ENCODE measurements around the gene SDC3. TPM values are rescaled to one million over a fixed set of nuclear protein-coding genes. Genes with fewer than 3 reads are reported as not detected.

Gene SDC3
- total RNA-seq, 5 donors from 2014 or later (not counting 1 experiment from before 2014, with no cell fraction given), result 0.07 to 1.1 (median 0.47) TPM

- Mint-ChIP-seq H3K4me3 (no peak overlapping the region), H3K9me3 (no peaks in the 10 kb centered on the region), H3K27me3 (peaks cover 26 to 46% of the 10 kb centered on the region in 2 donors), H3K4me1 (no peaks in the 10 kb centered on the region), H3K36me3 (no peaks in the 10 kb centered on the region), H3K27ac (no peak overlapping the region)
- CTCF ChIA-PET, result no interaction called here
- H3K4me1 ChIP-seq (ENCODE audit: control insufficient read depth in 1 of 2, extremely low read depth in 1 of 2, insufficient read depth in 2 of 2, low read length in 2 of 2), result no peaks in the 10 kb centered on the region
- H3K27me3 ChIP-seq (replicated peaks in 1 of 2; ENCODE audit: control insufficient read depth in 2 of 2, extremely low read depth in 1 of 2, insufficient read depth in 2 of 2, low read length in 1 of 2), result peaks cover 2 to 70% of the 10 kb centered on the region in 2 experiments
- H3K4me3 ChIP-seq (ENCODE audit: control insufficient read depth in 1 of 2, extremely low read depth in 1 of 2, low read length in 1 of 2), result no peak overlapping the region
- no peak overlapping the region for H3K27ac ChIP-seq (ENCODE audit: low read length)
- DNase-seq, result no peak
- no peak for ATAC-seq (replicated peaks in 1 of 4)
- H3K9me3 ChIP-seq, result no peaks in the 10 kb centered on the region
- no peaks in the 10 kb centered on the region for H3K36me3 ChIP-seq (ENCODE audit: control insufficient read depth in 2 of 2, extremely low read depth in 1 of 2, insufficient read depth in 1 of 2, low read length in 1 of 2)
- POLR2A ChIA-PET, result no interaction called here
- 65% methylated on average over 6 of the region's 6 CpGs for WGBS (ENCODE audit: insufficient coverage)
Observed at GRCh38 chr1:30875197-30875596, 33.4 kb downstream of the SDC3 start.

- Histone ChIP-seq H3K36me3 (ENCODE audit: control insufficient read depth in 2 of 2, extremely low read depth in 1 of 2, insufficient read depth in 1 of 2, low read length in 1 of 2) (no peaks in the 10 kb centered on the region), H3K4me3 (ENCODE audit: control insufficient read depth in 1 of 2, extremely low read depth in 1 of 2, low read length in 1 of 2) (no peak overlapping the region), H3K27me3 (replicated peaks in 1 of 2; ENCODE audit: control insufficient read depth in 2 of 2, extremely low read depth in 1 of 2, insufficient read depth in 2 of 2, low read length in 1 of 2) (peaks cover 2 to 68% of the 10 kb centered on the region in 2 experiments), H3K9me3 (no peaks in the 10 kb centered on the region), H3K27ac (ENCODE audit: low read length) (no peak overlapping the region), H3K4me1 (ENCODE audit: control insufficient read depth in 1 of 2, extremely low read depth in 1 of 2, insufficient read depth in 2 of 2, low read length in 2 of 2) (peaks cover 0 to 2% of the 10 kb centered on the region in 2 experiments)
- DNase-seq (no peak), ATAC-seq (replicated peaks in 1 of 4) (no peak)
- H3K27ac Mint-ChIP-seq, result no peak overlapping the region
- ChIA-PET POLR2A (no interaction called here), CTCF (no interaction called here)
- peaks cover 20 to 38% of the 10 kb centered on the region in 2 donors for H3K27me3 Mint-ChIP-seq
- WGBS (ENCODE audit: insufficient coverage), result 92% methylated on average over 7 of the region's 11 CpGs
- H3K9me3 Mint-ChIP-seq, result no peaks in the 10 kb centered on the region
- H3K4me3 Mint-ChIP-seq, result no peak overlapping the region
- no peaks in the 10 kb centered on the region for H3K36me3 Mint-ChIP-seq
- H3K4me1 Mint-ChIP-seq, result peaks cover 0 to 1% (median 1%) of the 10 kb centered on the region in 3 donors
Observed at GRCh38 chr1:30874176-30874575, 34.4 kb downstream of the SDC3 start.

- Mint-ChIP-seq H3K4me1 (peaks cover 0 to 6% (median 3%) of the 10 kb centered on the region in 3 donors), H3K27ac (no peak overlapping the region), H3K9me3 (no peaks in the 10 kb centered on the region), H3K27me3 (peaks cover 20 to 30% of the 10 kb centered on the region in 2 donors), H3K36me3 (no peaks in the 10 kb centered on the region), H3K4me3 (no peak overlapping the region)
- POLR2A ChIA-PET, result no interaction called here
- Histone ChIP-seq H3K9me3 (no peaks in the 10 kb centered on the region), H3K27ac (ENCODE audit: low read length) (no peak overlapping the region), H3K36me3 (ENCODE audit: control insufficient read depth in 2 of 2, extremely low read depth in 1 of 2, insufficient read depth in 1 of 2, low read length in 1 of 2) (no peaks in the 10 kb centered on the region), H3K27me3 (replicated peaks in 1 of 2; ENCODE audit: control insufficient read depth in 2 of 2, extremely low read depth in 1 of 2, insufficient read depth in 2 of 2, low read length in 1 of 2) (peaks cover 0 to 64% of the 10 kb centered on the region in 2 experiments), H3K4me3 (ENCODE audit: control insufficient read depth in 1 of 2, extremely low read depth in 1 of 2, low read length in 1 of 2) (no peak overlapping the region), H3K4me1 (ENCODE audit: control insufficient read depth in 1 of 2, extremely low read depth in 1 of 2, insufficient read depth in 2 of 2, low read length in 2 of 2) (peaks cover 0 to 9% of the 10 kb centered on the region in 2 experiments)
- 79% methylated on average over 4 of the region's 4 CpGs for WGBS (ENCODE audit: insufficient coverage)
- DNase-seq, result no peak
- no peak for ATAC-seq (replicated peaks in 1 of 4)
- CTCF ChIA-PET, result no interaction called here
Observed at GRCh38 chr1:30872948-30873263, 35.7 kb downstream of the SDC3 start.

- CTCF ChIA-PET, result no interaction called here
- no peaks in the 10 kb centered on the region for H3K36me3 ChIP-seq (ENCODE audit: control insufficient read depth in 2 of 2, extremely low read depth in 1 of 2, insufficient read depth in 1 of 2, low read length in 1 of 2)
- H3K4me3 ChIP-seq (ENCODE audit: control insufficient read depth in 1 of 2, extremely low read depth in 1 of 2, low read length in 1 of 2), result no peak overlapping the region
- peaks cover 18 to 25% of the 10 kb centered on the region in 2 donors for H3K27me3 Mint-ChIP-seq
- no peak for ATAC-seq (replicated peaks in 1 of 4)
- H3K36me3 Mint-ChIP-seq, result no peaks in the 10 kb centered on the region
- no peak overlapping the region for H3K27ac Mint-ChIP-seq
- DNase-seq, result no peak
- H3K27me3 ChIP-seq (replicated peaks in 1 of 2; ENCODE audit: control insufficient read depth in 2 of 2, extremely low read depth in 1 of 2, insufficient read depth in 2 of 2, low read length in 1 of 2), result peaks cover 0 to 64% of the 10 kb centered on the region in 2 experiments
- no peaks in the 10 kb centered on the region for H3K9me3 Mint-ChIP-seq
- POLR2A ChIA-PET, result no interaction called here
- H3K4me1 Mint-ChIP-seq, result peaks cover 0 to 6% (median 3%) of the 10 kb centered on the region in 3 donors
- 82% methylated on average over 7 of the region's 9 CpGs for WGBS (ENCODE audit: insufficient coverage)
- H3K9me3 ChIP-seq, result no peaks in the 10 kb centered on the region
- H3K4me1 ChIP-seq (ENCODE audit: control insufficient read depth in 1 of 2, extremely low read depth in 1 of 2, insufficient read depth in 2 of 2, low read length in 2 of 2), result peaks cover 0 to 9% of the 10 kb centered on the region in 2 experiments
- H3K27ac ChIP-seq (ENCODE audit: low read length), result no peak overlapping the region
- H3K4me3 Mint-ChIP-seq, result no peak overlapping the region
Observed at GRCh38 chr1:30872033-30872947, 36.3 kb downstream of the SDC3 start.

GRCh38 chr1:30871276-30871871 is 37.2 kb downstream of the SDC3 start:
- Histone ChIP-seq H3K4me3 (ENCODE audit: control insufficient read depth in 1 of 2, extremely low read depth in 1 of 2, low read length in 1 of 2) (no peak overlapping the region), H3K9me3 (no peaks in the 10 kb centered on the region), H3K27me3 (replicated peaks in 1 of 2; ENCODE audit: control insufficient read depth in 2 of 2, extremely low read depth in 1 of 2, insufficient read depth in 2 of 2, low read length in 1 of 2) (peaks cover 0 to 59% of the 10 kb centered on the region in 2 experiments), H3K27ac (ENCODE audit: low read length) (no peak overlapping the region), H3K36me3 (ENCODE audit: control insufficient read depth in 2 of 2, extremely low read depth in 1 of 2, insufficient read depth in 1 of 2, low read length in 1 of 2) (no peaks in the 10 kb centered on the region), H3K4me1 (ENCODE audit: control insufficient read depth in 1 of 2, extremely low read depth in 1 of 2, insufficient read depth in 2 of 2, low read length in 2 of 2) (peaks cover 0 to 9% of the 10 kb centered on the region in 2 experiments)
- peaks cover 13 to 21% of the 10 kb centered on the region in 2 donors for H3K27me3 Mint-ChIP-seq
- no peak for ATAC-seq (replicated peaks in 1 of 4)
- H3K4me1 Mint-ChIP-seq, result peaks cover 0 to 6% (median 3%) of the 10 kb centered on the region in 3 donors
- H3K27ac Mint-ChIP-seq, result no peak overlapping the region
- CTCF ChIA-PET, result no interaction called here
- no peaks in the 10 kb centered on the region for H3K9me3 Mint-ChIP-seq
- DNase-seq, result no peak
- no peak overlapping the region for H3K4me3 Mint-ChIP-seq
- 90% methylated on average over 3 of the region's 6 CpGs for WGBS (ENCODE audit: insufficient coverage)
- POLR2A ChIA-PET, result no interaction called here
- no peaks in the 10 kb centered on the region for H3K36me3 Mint-ChIP-seq

- no peak overlapping the region for H3K27ac ChIP-seq (ENCODE audit: low read length)
- H3K27me3 Mint-ChIP-seq, result peaks cover 7 to 17% of the 10 kb centered on the region in 2 donors
- peaks cover 0 to 6% (median 3%) of the 10 kb centered on the region in 3 donors for H3K4me1 Mint-ChIP-seq
- H3K9me3 ChIP-seq, result no peaks in the 10 kb centered on the region
- ATAC-seq (replicated peaks in 1 of 4) (no peak), DNase-seq (no peak)
- peaks cover 0 to 53% of the 10 kb centered on the region in 2 experiments for H3K27me3 ChIP-seq (replicated peaks in 1 of 2; ENCODE audit: control insufficient read depth in 2 of 2, extremely low read depth in 1 of 2, insufficient read depth in 2 of 2, low read length in 1 of 2)
- CTCF ChIA-PET, result no interaction called here
- no peak overlapping the region for H3K4me3 ChIP-seq (ENCODE audit: control insufficient read depth in 1 of 2, extremely low read depth in 1 of 2, low read length in 1 of 2)
- H3K9me3 Mint-ChIP-seq, result no peaks in the 10 kb centered on the region
- H3K27ac Mint-ChIP-seq, result no peak overlapping the region
- no peaks in the 10 kb centered on the region for H3K36me3 Mint-ChIP-seq
- POLR2A ChIA-PET, result no interaction called here
- H3K4me3 Mint-ChIP-seq, result no peak overlapping the region
- H3K4me1 ChIP-seq (ENCODE audit: control insufficient read depth in 1 of 2, extremely low read depth in 1 of 2, insufficient read depth in 2 of 2, low read length in 2 of 2), result peaks cover 0 to 9% of the 10 kb centered on the region in 2 experiments
- WGBS (ENCODE audit: insufficient coverage), result 81% methylated on average over 3 of the region's 4 CpGs
- no peaks in the 10 kb centered on the region for H3K36me3 ChIP-seq (ENCODE audit: control insufficient read depth in 2 of 2, extremely low read depth in 1 of 2, insufficient read depth in 1 of 2, low read length in 1 of 2)
Observed at GRCh38 chr1:30870656-30871055, 37.9 kb downstream of the SDC3 start.

All from T-cell (primary cell).